WTC11 (cell line): ENCODE results near the gene HVCN1. TPM values are rescaled to one million over a fixed set of nuclear protein-coding genes. Genes with fewer than 3 reads are reported as not detected.
A peak's percentile ranks its signal among the peaks of the same experiment; 100 is the strongest.
"Not testable (repeated sequence)": the region's sequence is repeated elsewhere in the genome, so short reads cannot be mapped to it uniquely, and the experiment has no call there.

Experiments used
- ATAC-seq: fragments of 200-7000 bp; cut with Tn5 transposase; 2 replicates; pipeline ENCODE4 v1.10.0; 2021; ENCODE audit warnings: mild to moderate bottlenecking, moderate library complexity
- CTCF ChIA-PET: fragments of 300-600 bp; sonication (Branson Sonifier 250); formaldehyde crosslinking; loops from one replicate; lab custom pipeline; 2021; ENCODE audit warnings: antibody characterized with exemption; lab: Charles Lee
- POLR2A ChIA-PET: fragments of 350-600 bp; sonication (Branson Sonifier 250); formaldehyde crosslinking; loops from one replicate; lab custom pipeline; 2021; ENCODE audit warnings: antibody characterized with exemption; lab: Charles Lee
- DNase-seq: peaks from one replicate; pipeline ENCODE4 v3.0.0; 2021; ENCODE audit warnings: low spot score
- H3K27ac Mint-ChIP-seq: 2 replicates; pipeline ENCODE4 v1.8.0; 2021; ENCODE audit warnings: mixed read lengths
- H3K27me3 Mint-ChIP-seq: 2 replicates; pipeline ENCODE4 v1.8.0; 2021; ENCODE audit warnings: low read depth, mild to moderate bottlenecking, moderate library complexity, mixed read lengths
- H3K36me3 Mint-ChIP-seq: 2 replicates; pipeline ENCODE4 v1.8.0; 2021; ENCODE audit warnings: mixed read lengths
- H3K4me1 Mint-ChIP-seq: 2 replicates; pipeline ENCODE4 v1.8.0; 2022; ENCODE audit warnings: mixed read lengths
- H3K4me3 Mint-ChIP-seq: 2 replicates; pipeline ENCODE4 v1.8.0; 2021; ENCODE audit warnings: mild to moderate bottlenecking, moderate library complexity, mixed read lengths
- H3K9me3 Mint-ChIP-seq: 2 replicates; pipeline ENCODE4 v1.8.0; 2021; ENCODE audit warnings: mixed read lengths
- ATF1 ChIP-seq: sonication (generic); formaldehyde crosslinking; IDR thresholded peaks from 2 replicates; pipeline ENCODE4 v1.8.1; 2023; ENCODE audit warnings: mild to moderate bottlenecking, moderate library complexity, missing genetic modification reagents
- CBFB ChIP-seq: sonication (generic); formaldehyde crosslinking; IDR thresholded peaks from 2 replicates; pipeline ENCODE4 v1.8.1; 2022; ENCODE audit warnings: mild to moderate bottlenecking, low read depth, missing genetic modification reagents
- CTCF ChIP-seq: fragments of 200-600 bp; IDR thresholded peaks from 2 replicates; pipeline ENCODE4 v1.8.0; 2022; ENCODE audit warnings: antibody characterized with exemption
- FOXP1 ChIP-seq: sonication (generic); formaldehyde crosslinking; IDR thresholded peaks from 2 replicates; pipeline ENCODE4 v1.8.0; 2022; ENCODE audit warnings: missing genetic modification reagents, mild to moderate bottlenecking, moderate library complexity, borderline replicate concordance
- KAT7 ChIP-seq: sonication (generic); formaldehyde crosslinking; IDR thresholded peaks from 2 replicates; pipeline ENCODE4 v1.8.1; 2023; ENCODE audit warnings: missing genetic modification reagents, mild to moderate bottlenecking, borderline replicate concordance
- MAX ChIP-seq: sonication (generic); formaldehyde crosslinking; IDR thresholded peaks from 2 replicates; pipeline ENCODE4 v1.8.0; 2022; ENCODE audit warnings: mild to moderate bottlenecking, missing genetic modification reagents
- MLX ChIP-seq: sonication (generic); formaldehyde crosslinking; IDR thresholded peaks from 2 replicates; pipeline ENCODE4 v1.8.1; 2023; ENCODE audit warnings: mild to moderate bottlenecking, missing genetic modification reagents, moderate library complexity
- MXD4 ChIP-seq: fragments of 250-450 bp; sonication (Bioruptor Pico); IDR thresholded peaks from 2 replicates; pipeline ENCODE4 v1.8.0; 2021; ENCODE audit warnings: mild to moderate bottlenecking, moderate library complexity, borderline replicate concordance
- PREB ChIP-seq: sonication (generic); formaldehyde crosslinking; IDR thresholded peaks from 2 replicates; pipeline ENCODE4 v1.8.1; 2022; ENCODE audit warnings: mild to moderate bottlenecking, missing genetic modification reagents, moderate library complexity, borderline replicate concordance
- SMAD3 ChIP-seq: sonication (generic); formaldehyde crosslinking; IDR thresholded peaks from 2 replicates; pipeline ENCODE4 v1.8.0; 2022; ENCODE audit warnings: missing genetic modification reagents, mild to moderate bottlenecking, borderline replicate concordance
- ZNF219 ChIP-seq: sonication (generic); formaldehyde crosslinking; IDR thresholded peaks from 2 replicates; pipeline ENCODE4 v1.8.0; 2023; ENCODE audit warnings: missing genetic modification reagents, mild to moderate bottlenecking, borderline replicate concordance
- ZNF512 ChIP-seq: sonication (generic); formaldehyde crosslinking; IDR thresholded peaks from 2 replicates; pipeline ENCODE4 v1.8.1; 2022; ENCODE audit warnings: missing genetic modification reagents, borderline replicate concordance
- ZNF532 ChIP-seq: fragments of 250-450 bp; sonication (Bioruptor Pico); IDR thresholded peaks from 2 replicates; pipeline ENCODE4 v1.9.0; 2021; ENCODE audit warnings: mild to moderate bottlenecking, borderline replicate concordance
- total RNA-seq: library from RNA; stranded (reverse); gene quantifications from 3 replicates; pipeline ENCODE4 v1.2.3, GENCODE V29; 2021
- TF ChIP-seq, protein P1 (sequence below): fragments of 250-450 bp; sonication (Bioruptor Pico); IDR thresholded peaks from 2 replicates; pipeline ENCODE4 v1.8.0; 2021; ENCODE audit warnings: mild to moderate bottlenecking
- TF ChIP-seq, protein P2 (sequence below): sonication (generic); formaldehyde crosslinking; IDR thresholded peaks from 2 replicates; pipeline ENCODE4 v1.8.0; 2023; ENCODE audit warnings: mild to moderate bottlenecking, missing genetic modification reagents

Gene HVCN1
- total RNA-seq, 1 experiment from 2014 or later, result 5.7 TPM

DNA sequence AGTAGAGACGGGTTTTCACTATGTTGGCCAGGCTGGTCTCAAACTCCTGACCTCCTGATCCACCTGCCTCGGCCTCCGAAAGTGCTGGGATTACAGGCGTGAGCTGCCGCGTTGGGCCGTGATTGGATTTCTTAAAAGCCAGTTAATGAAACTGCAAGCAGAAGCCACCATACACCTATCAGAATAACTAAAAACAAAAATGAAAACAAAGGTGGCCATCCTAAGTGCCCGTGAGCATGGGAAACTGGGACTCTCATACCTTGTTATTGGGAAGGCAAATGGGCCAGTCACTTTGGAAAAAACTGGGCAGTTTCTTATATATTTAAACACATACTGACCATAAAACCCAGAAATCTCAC is 82.7 kb downstream of the HVCN1 start:
- H3K27ac Mint-ChIP-seq, result no peak overlapping the region
- no peaks in the 10 kb centered on the region for H3K9me3 Mint-ChIP-seq
- no peaks in the 10 kb centered on the region for H3K36me3 Mint-ChIP-seq
- TF ChIP-seq PREB (CRISPR knock-in tag), result no peak
- TF ChIP-seq CBFB (CRISPR knock-in tag), result no peak
- TF ChIP-seq MXD4 (CRISPR knock-in tag), result no peak
- TF ChIP-seq ATF1 (CRISPR knock-in tag), result no peak
- no peak for TF ChIP-seq MAX
- no peak for TF ChIP-seq MLX (CRISPR knock-in tag)
- TF ChIP-seq SMAD3, result no peak
- no peak for TF ChIP-seq ZNF532 (CRISPR knock-in tag)
- no peak for TF ChIP-seq ZNF219 (CRISPR knock-in tag)
- no peak for TF ChIP-seq KAT7
- no peak for TF ChIP-seq ZNF512 (CRISPR knock-in tag)
- TF ChIP-seq, protein P1, sequence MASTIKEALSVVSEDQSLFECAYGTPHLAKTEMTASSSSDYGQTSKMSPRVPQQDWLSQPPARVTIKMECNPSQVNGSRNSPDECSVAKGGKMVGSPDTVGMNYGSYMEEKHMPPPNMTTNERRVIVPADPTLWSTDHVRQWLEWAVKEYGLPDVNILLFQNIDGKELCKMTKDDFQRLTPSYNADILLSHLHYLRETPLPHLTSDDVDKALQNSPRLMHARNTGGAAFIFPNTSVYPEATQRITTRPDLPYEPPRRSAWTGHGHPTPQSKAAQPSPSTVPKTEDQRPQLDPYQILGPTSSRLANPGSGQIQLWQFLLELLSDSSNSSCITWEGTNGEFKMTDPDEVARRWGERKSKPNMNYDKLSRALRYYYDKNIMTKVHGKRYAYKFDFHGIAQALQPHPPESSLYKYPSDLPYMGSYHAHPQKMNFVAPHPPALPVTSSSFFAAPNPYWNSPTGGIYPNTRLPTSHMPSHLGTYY (CRISPR knock-in tag), result no peak
- TF ChIP-seq FOXP1 (CRISPR knock-in tag), result no peak
- TF ChIP-seq, protein P2, sequence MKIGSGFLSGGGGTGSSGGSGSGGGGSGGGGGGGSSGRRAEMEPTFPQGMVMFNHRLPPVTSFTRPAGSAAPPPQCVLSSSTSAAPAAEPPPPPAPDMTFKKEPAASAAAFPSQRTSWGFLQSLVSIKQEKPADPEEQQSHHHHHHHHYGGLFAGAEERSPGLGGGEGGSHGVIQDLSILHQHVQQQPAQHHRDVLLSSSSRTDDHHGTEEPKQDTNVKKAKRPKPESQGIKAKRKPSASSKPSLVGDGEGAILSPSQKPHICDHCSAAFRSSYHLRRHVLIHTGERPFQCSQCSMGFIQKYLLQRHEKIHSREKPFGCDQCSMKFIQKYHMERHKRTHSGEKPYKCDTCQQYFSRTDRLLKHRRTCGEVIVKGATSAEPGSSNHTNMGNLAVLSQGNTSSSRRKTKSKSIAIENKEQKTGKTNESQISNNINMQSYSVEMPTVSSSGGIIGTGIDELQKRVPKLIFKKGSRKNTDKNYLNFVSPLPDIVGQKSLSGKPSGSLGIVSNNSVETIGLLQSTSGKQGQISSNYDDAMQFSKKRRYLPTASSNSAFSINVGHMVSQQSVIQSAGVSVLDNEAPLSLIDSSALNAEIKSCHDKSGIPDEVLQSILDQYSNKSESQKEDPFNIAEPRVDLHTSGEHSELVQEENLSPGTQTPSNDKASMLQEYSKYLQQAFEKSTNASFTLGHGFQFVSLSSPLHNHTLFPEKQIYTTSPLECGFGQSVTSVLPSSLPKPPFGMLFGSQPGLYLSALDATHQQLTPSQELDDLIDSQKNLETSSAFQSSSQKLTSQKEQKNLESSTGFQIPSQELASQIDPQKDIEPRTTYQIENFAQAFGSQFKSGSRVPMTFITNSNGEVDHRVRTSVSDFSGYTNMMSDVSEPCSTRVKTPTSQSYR (CRISPR knock-in tag), result no peak
- TF ChIP-seq CTCF, result no peak
- POLR2A ChIA-PET, result no interaction called here
- no peak overlapping the region for H3K4me3 Mint-ChIP-seq
- no peak for ATAC-seq
- no peaks in the 10 kb centered on the region; the same call in 1 of the 2 replicates for H3K27me3 Mint-ChIP-seq
- no peaks in the 10 kb centered on the region for H3K4me1 Mint-ChIP-seq
- no peak for DNase-seq
- CTCF ChIA-PET, result interaction anchor here (0.7 kb wide), 1 partner anchor 221 kb away, joined by 3 read pairs; no protein-coding TSS in a partner anchor

GRCh38 chr12:110602085-110602814 is 86.7 kb downstream of the HVCN1 start:
- not testable (repeated sequence) for H3K9me3 Mint-ChIP-seq, H3K27me3 Mint-ChIP-seq, H3K36me3 Mint-ChIP-seq, H3K4me1 Mint-ChIP-seq, H3K4me3 Mint-ChIP-seq, H3K27ac Mint-ChIP-seq
- DNase-seq, result peak; percentile 33
- ChIA-PET CTCF (interaction anchor here (0.6 to 6.4 kb wide), 10 partner anchors 12 to 230 kb away, joined by 3 to 55 read pairs (median 5); partner anchors contain the start of genes ARPC3, FAM216A, GPN3 and TCTN1), POLR2A (interaction anchor here (1.0 kb wide), 1 partner anchor 134 kb away, joined by 4 read pairs; the partner anchor contains the start of gene GPN3)
- peak; percentile 80 for ATAC-seq
